ENCODE data around the gene DGKQ. TPM values are rescaled to one million over a fixed set of nuclear protein-coding genes. Genes with fewer than 3 reads are reported as not detected.

Gene DGKQ
- polyA plus RNA-seq, 3 donors: 5.5 to 10.4 (median 8.6) TPM

GRCh38 chr4:965766-966134 is 7.6 kb downstream of the DGKQ start:
- DNase-seq (ENCODE audit: extremely low read depth in 1 of 11, low read depth in 9 of 11, low spot score in 4 of 11): no peak

GRCh38 chr4:965048-965765 is 8.2 kb downstream of the DGKQ start:
- no peak for DNase-seq (ENCODE audit: extremely low read depth in 1 of 11, low read depth in 9 of 11, low spot score in 4 of 11)

DNA sequence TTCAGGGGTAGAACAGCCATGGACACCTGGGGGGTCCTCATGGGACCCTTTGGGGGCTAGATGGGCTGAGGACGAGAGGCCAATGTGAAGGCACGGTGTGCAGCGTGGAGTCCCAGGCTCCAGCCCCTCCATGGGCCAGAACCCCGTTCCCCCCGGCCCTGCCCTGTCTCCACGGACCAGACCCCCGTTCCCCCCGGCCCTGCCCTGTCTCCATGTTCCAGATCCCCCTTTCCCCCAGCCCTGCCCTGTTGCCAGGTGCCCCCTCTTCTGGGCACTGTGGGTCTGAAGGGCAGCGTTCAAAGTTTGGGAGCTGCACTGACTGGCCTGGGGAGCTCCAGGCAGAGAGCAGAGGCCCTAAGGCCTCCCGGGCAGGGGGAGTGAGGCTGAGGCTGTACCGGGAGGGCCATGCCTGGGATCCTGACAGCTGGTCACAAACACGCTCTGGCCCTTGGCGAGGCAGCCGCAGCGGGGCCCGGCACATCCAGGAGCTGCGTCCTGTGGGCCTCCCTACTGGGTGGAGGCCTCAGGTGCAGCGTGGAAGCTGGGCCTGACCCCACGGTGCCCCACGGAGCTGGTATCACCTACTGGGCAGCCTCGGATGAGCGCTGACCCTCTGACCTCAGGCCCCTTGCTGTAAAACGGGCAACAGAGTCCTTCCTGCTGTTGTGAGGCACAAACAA is 8.9 kb downstream of the DGKQ start:
- no peak for DNase-seq (ENCODE audit: extremely low read depth in 1 of 11, low read depth in 9 of 11, low spot score in 4 of 11)

- DNase-seq (ENCODE audit: extremely low read depth in 1 of 11, low read depth in 9 of 11, low spot score in 4 of 11): no peak
These were observed 9.8 kb downstream of the DGKQ start for GRCh38 chr4:963276-964225.

- no peak for DNase-seq (ENCODE audit: extremely low read depth in 1 of 11, low read depth in 9 of 11, low spot score in 4 of 11)
These were observed 10.8 kb downstream of the DGKQ start for GRCh38 chr4:962231-963208.

GRCh38 chr4:961351-962230 is 11.8 kb downstream of the DGKQ start:
- no peak for DNase-seq (ENCODE audit: extremely low read depth in 1 of 11, low read depth in 9 of 11, low spot score in 4 of 11)

DNA sequence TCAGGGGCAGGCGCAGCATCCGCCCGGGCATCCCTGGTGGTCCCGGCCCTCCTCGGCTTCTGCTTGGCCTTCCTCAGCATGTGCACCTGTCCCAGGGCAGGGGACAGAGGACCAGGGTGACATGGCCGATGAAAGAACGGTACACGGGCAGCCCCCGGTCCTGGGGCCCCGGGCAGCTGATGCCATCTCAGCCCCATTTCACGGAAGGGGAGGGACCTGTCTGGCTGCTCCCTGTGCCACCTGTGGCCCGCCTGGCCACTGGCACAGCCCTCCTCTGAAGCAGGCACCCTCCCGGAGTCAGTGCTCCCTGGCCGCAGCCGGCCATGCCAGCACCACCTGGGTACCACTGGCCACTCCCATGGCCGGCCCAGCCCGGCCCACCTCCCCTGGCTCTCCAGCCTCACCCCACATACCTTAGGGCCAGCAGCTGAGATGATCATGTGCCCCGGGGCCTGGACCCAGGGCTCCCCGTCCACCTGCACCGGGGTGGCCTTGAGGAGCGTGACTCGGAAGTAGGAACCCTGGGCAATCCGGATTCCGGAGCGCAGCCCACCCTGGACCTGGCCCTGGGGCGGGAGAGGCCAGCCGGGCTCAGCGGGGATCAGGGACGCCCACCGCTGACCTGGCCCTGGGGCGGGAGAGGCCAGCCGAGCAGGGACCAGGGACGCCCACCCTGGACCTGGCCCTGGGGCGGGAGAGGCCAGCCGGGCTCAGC is 12.6 kb downstream of the DGKQ start:
- DNase-seq (ENCODE audit: extremely low read depth in 1 of 11, low read depth in 9 of 11, low spot score in 4 of 11): no peak

DNA sequence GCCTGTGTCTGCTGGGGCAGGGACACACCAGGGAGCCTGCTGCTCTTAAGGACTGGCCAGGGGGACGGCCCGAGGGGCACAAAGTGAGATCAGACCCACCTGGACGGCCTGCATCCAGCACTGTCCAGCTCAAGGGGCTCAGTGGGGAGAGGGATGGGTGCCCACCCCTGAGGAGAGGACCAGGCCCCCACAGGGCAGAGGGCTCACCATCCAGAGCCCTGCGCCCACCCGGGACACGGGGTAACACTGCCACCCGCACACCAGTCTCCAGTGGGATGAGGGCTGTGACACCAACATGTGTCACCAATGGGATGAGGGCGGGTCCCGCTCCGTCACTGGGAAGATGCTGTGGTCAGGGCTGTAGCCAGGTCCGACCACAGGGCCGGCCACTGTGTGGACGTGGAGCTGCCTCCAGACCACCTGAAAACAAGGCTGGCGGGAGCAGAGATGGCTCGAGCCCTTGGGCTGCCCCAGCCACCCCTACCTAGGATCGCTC is 13.2 kb downstream of the DGKQ start:
- no peak for DNase-seq (ENCODE audit: extremely low read depth in 1 of 11, low read depth in 9 of 11, low spot score in 4 of 11)

DNA sequence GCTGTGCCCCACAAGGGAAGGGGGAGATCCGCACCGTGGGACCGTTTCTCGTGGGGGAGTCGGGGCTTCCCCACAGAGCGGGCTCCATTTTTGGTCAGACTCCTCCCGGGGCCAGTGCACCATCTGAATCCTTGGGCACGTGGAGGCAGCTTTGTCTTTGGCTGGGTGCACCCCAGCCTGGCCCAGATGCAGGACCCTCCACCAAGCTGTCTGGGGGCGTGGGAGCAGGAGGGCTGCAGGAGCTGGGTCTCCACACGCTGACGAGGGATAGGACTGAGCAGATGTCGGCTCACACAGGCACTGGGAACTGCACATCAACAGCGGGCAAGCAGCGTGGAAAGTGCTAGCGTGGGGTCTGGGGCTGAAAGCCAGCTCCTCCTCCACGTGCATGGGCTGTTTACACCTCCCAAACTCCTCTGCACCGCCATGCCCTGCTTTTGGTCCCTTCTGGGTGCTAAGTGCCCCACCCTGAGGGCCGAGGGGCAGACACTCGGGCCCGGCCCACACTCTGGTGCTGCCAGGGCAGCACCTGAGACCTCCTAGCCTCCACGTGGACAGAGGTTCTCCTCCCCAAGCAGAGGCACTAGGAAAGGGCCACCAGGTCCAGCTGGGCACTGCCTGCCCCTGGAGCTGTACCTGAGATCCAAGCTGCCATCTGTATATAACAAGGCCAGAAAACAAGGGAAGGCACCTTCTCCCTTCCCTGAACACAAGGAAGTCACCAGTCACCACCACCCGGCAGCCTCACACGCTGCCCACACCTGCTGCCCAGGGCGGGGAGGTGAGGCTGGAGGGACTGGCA is 13.8 kb downstream of the DGKQ start:
- DNase-seq (ENCODE audit: extremely low read depth in 1 of 11, low read depth in 9 of 11, low spot score in 4 of 11): no peak

GRCh38 chr4:958696-959337 is 14.6 kb downstream of the DGKQ start:
- DNase-seq (ENCODE audit: extremely low read depth in 1 of 11, low read depth in 9 of 11, low spot score in 4 of 11): no peak

DNA sequence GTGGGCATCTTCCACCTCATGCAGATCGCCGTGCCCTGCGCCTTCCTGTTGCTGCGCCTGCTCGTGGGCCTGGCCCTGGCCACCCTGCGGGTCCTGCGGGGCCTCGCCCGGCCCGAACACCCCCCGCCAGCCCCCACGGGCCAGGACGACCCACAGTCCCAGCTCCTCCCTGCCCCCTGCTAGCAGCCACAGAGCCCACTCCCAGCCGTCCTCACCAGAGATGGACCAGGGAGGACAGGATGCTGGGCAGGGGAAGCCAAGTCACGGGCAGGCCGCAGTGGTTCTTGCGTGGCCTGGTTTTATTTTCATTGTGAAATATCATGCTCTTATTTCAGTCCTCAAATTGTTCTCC is 15.1 kb downstream of the DGKQ start:
- no peak for DNase-seq (ENCODE audit: extremely low read depth in 1 of 11, low read depth in 9 of 11, low spot score in 4 of 11)

DNA sequence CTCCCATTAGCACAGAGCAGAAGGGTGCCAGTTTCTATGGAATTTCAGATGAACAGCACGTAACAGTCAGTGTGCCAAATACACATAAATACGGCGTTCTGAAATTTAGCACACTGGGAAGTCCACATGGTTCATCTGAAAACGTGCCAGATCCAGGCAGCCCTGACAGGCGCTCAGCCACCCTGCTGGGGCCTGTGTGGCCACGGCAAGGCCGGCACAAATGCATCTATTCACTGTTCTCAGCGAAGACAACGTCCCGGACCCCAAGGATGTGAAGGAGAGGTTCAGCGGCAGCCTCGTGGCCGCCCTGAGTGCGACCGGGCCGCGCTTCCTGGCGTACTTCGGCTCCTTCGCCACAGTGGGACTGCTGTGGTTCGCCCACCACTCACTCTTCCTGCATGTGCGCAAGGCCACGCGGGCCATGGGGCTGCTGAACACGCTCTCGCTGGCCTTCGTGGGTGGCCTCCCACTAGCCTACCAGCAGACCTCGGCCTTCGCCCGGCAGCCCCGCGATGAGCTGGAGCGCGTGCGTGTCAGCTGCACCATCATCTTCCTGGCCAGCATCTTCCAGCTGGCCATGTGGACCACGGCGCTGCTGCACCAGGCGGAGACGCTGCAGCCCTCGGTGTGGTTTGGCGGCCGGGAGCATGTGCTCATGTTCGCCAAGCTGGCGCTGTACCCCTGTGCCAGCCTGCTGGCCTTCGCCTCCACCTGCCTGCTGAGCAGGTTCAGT is 15.6 kb downstream of the DGKQ start:
- DNase-seq (ENCODE audit: extremely low read depth in 1 of 11, low read depth in 9 of 11, low spot score in 4 of 11): no peak

- no peak for DNase-seq (ENCODE audit: extremely low read depth in 1 of 11, low read depth in 9 of 11, low spot score in 4 of 11)
These were observed 16.2 kb downstream of the DGKQ start for GRCh38 chr4:957231-957580.

- no peak for DNase-seq (ENCODE audit: extremely low read depth in 1 of 11, low read depth in 9 of 11, low spot score in 4 of 11)
These were observed 16.7 kb downstream of the DGKQ start for GRCh38 chr4:956531-957230.

DNA sequence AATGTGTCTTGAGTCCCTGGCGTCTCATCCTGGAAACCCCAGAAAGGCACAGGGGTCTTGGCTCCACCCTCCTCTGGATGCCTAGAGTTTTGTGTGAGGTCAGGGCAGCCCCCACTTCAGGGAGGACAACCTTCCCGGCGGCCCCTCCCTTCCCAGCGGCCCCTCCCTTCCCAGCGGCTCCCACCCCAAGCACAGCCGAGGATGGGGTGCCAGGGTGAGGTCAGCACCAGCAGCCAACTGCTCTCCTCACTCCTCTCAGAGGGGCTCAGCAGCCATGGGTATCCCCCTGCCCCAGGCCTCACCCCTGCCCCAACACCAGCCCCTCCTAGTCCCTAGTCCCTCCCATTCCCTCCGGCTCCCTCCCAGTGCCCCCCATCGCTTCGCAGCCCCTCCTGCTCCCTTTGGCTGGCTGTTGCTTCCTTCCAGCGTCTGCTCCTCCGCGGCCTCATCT is 17.4 kb downstream of the DGKQ start:
- no peak for DNase-seq (ENCODE audit: extremely low read depth in 1 of 11, low read depth in 9 of 11, low spot score in 4 of 11)
